NCI-H524 treated with DMSO at 0.1 percent for 48 hours (cell line): ENCODE results near the gene COL15A1.

ENCODE experiments used
- DNase-seq: peaks from one replicate; lab custom pipeline; 2025; lab: John Stamatoyannopoulos, UW

COL15A1 gene

DNA sequence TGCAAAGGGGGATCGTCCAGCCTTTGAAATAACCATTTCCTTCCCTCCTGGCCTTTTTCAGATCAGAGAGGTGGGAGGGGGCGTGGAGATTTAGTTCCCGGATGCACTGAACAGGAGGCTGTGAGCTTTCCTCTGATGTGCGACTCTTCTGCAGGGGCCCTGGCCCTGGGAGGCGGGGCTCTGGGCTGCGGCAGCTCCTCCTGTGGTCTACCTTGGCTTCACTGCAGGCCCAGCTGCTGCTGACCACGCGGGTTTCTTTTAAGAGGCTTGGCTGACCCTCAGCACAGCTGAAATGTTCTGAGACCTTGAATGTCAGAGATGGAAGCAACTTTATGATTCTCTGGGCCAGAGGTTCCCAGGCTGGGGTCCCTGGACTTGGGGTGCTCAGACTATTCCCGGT lies 27.0 kb upstream of the COL15A1 start:
- DNase-seq, result no peak

DNA sequence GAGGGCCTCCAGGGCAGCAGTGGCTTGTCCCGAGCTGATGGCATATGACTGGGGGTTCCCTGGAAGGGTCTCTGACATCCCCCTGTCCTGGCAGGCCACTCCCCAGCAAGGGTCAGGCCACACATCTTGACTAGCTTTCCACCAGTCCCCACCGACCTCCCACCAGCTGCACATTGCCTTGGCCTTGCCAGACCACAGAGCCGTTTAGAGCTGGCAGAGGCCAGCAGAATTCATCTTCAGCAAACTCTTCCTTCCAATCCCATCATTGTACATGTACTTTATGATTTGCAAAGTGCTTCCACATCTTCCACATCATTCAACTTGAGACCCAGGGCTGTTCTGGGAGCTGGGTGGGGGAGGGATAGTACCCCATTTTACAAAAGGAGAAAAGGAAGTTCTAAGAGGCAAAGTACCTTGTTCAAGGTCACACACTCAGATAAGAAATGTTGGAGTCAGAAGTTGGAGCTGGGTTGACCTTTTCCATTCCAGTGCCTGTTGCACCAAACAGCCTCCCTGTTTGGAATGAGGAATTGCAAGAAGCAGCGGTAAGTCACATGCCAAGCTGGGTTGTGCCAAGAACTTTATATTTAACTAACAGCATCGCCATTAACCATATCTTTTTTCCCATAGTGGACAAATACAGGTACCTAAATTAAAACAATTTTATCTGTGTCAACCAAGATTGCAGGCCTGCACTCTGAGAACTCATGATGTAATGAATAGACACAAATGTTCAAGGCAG lies 25.8 kb upstream of the COL15A1 start:
- no peak for DNase-seq

DNA sequence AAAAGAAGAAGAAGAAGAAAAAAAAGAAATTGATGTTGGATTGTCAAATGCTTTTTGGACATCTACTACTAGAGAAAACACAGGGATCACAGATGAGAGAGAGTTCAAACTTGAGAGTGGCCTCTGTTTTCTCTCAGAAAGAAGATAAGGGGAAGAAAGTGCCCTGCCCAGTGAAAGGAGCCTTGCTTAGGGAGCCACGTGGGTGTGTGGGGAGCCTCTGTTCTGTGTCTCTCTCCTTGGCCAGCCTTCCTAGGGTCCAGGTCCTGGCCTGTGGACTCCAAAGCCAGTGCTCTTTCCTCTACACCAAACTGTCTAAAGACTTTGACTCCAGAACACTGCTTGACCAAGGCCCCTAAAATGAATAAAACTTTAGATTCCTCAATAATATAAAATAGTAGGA lies 22.0 kb upstream of the COL15A1 start:
- no peak for DNase-seq

DNA sequence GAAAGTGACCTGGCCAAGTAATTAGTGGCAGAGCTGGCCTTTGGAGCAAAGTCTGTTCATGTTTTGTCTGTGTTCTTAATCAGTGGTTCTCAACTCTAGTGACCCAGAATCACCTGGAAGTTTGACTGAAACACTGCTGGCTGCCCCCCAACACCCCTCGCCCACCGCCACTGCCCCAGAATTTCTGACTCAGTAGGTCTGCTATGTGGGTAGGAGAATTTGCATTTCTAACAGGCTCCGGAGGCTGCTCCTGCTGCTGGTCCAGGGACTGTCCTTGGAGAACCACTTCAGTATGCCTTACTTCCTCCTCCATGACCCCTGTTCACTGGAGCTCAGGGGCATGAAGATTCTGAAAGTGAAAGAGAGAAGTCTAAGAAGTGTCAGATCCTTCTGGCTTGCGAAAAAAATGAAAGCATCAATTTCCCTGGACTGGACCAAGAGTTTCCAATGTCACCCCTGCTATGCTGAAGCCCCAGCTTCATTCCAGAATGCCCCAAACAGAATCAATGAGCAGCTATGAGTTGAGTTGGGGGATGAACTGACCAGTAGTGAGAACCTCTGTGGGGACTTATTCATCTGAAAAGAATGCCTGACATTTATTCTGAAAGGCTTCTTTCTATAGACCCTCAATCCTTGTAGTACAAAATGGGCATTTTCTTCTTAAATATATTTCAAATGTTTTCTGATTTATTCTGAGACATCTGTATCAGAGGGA lies 20.8 kb upstream of the COL15A1 start:
- DNase-seq, result no peak

DNA sequence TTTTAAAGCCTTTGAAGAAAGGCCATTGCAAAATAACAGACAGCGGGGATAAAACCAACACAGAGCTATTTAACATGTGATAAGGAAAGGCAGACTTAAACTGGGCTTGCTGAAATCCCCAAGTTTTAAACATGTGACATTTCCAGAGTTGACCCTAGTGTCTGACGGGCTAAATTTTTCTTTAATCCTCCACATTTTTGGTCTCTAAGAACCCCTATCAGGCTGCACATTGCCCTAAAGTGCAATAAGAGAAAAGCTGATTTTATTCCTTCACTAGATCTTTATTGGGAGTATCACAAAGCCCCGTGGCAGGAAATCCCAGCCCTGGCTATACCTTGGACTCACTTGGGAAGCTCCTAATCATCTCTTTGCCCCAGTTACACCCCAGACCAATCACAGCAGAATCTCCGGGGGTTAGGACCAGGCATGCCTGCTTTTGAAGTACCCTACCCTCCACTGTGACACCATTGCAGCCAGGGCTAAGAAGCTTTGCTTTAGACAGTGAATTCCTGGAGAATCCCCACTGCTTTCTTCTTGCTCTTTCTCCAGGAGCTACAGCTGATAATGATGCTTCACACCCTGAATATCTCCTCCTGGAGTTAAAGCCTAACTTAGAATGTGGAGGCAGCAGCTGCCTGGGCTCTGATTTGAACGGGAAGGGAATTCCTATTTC lies 20.1 kb upstream of the COL15A1 start:
- DNase-seq, result no peak

DNA sequence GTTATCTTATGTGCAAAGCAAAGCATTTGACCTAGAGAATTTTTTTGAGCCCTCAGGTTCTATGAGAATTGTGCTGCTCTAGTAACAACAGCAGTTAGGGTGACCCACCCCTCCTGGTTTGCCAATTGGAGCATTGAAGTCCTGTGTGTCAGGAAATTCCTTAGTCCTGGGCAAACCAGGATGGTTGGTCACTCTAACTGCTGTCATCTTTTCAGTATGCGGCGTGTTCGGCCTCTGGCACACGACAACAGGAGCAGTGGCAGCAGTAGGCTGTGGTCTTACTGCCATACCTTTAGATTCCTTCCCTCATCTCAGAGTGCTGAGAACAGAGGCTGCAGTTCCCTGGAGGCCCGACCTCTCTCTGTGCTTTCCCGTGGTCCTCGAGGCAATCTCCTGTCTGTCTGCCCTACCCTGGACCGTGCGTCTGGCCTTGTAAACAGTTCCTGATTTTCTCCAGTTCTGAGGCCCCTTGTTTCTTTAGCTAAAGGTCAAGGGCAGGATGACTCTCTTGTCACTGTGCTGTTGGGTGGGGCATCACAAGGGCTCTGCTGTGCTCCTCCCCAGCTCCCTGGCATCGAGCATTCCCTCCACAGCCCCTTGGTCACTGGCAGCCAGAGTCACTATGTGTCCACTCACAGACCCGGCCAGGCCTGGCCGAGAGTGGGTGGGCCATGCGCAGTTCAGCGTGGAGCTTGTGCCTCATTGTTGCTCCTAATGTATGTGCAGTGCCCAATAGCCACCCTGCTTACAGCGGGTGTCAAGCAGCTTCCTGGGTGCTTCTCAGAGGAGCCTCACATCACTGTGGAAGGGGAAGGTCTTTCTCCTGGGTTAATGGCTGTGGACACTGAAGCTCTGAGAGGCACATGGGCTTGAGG lies 18.5 kb upstream of the COL15A1 start:
- no peak for DNase-seq

DNA sequence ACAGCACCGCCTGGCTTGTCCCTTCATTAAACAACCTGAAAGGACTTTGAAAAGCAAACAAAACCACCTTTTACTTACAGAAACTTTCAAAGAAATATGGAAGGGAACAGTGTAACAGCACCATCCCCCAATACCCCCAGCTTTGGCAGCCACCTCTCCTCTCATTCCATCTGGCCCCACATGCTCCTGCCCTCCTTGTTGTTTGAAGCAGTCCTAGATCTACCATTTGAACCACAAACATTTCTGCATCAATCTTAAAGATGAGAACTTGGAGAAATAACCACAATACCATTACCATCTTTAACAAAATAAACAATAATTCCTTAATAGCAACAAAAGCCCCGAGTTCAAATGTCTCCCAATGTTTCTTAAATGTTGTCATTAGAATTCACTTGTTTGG lies 17.8 kb upstream of the COL15A1 start:
- no peak for DNase-seq

DNA sequence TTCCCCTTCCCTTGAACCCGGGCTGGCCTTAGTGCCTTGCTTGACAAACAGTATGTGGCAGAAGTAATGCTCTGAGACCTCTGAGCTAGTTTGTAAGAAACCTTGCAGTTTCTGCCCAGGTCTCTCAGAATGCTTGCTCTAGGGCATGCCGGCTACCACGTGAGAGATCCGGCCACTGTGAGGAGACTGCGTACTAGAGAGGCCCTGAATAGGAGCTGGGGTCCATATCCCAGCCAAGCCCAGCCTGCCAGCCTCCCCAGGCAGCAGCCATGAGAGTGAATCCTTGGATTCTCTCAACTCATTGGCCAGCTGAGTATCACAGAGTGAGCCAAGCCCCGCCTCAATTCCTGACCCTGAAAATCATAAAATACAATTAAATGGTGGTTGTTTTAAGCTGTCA lies 16.0 kb upstream of the COL15A1 start:
- no peak for DNase-seq

DNA sequence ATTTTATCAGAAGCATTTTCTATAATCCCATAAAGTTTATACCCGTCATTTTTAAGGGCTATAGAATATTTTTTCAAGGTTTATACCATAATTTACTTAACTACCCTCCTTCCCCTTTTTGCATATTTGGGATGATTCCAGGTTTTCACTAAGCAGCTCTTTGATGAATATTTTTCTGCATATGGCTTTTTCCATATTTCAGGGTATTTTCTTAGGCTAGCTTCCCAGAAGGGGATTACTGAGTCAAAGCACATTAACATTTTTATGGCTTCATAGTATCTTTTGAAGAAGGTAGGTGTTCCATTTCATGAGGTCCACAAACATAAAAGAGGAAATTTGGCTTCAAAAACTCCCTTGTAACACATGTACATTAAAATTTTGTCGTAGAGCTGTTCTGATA lies 14.6 kb upstream of the COL15A1 start:
- DNase-seq, result no peak

DNA sequence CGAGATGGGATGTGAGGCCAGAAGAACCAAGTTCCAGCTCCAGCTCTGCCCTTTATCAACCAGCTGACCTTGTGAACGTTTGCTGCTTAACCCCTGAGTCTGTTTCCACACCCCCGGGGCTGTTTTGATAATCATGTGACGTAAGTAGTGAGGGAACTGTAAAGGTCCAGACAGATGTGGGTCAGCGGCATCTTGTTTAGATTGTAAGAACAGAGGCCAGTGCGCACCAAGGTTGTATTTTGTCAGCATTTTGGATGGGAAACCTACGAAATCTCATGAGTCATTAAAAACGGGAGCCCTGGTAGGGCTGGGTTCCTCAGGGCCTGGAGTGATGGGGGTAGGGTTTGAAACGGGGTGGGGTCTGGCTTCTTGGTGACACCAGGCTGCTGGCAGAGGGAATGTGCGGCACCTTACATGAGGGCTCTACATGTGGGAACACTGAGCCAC lies 13.8 kb upstream of the COL15A1 start:
- no peak for DNase-seq

DNA sequence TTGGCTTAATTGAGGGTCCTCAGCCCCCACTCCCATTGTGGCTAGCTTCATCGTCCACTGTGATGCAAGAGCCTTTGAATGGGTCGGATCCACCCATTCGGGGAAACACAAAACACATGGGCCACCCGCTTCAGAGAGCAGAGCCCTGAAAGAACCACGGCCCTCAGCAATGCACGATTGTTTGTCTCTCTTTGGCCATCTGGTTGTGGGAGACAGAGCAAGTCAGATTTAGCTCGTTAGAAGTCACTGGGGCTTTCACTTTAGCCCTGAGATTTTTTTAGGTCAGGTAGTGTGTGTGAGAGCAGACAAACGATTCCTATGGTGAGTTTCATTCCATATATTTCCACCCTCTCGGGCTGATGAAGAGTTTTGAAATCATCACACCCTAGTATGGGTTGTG lies 12.9 kb upstream of the COL15A1 start:
- DNase-seq, result no peak

DNA sequence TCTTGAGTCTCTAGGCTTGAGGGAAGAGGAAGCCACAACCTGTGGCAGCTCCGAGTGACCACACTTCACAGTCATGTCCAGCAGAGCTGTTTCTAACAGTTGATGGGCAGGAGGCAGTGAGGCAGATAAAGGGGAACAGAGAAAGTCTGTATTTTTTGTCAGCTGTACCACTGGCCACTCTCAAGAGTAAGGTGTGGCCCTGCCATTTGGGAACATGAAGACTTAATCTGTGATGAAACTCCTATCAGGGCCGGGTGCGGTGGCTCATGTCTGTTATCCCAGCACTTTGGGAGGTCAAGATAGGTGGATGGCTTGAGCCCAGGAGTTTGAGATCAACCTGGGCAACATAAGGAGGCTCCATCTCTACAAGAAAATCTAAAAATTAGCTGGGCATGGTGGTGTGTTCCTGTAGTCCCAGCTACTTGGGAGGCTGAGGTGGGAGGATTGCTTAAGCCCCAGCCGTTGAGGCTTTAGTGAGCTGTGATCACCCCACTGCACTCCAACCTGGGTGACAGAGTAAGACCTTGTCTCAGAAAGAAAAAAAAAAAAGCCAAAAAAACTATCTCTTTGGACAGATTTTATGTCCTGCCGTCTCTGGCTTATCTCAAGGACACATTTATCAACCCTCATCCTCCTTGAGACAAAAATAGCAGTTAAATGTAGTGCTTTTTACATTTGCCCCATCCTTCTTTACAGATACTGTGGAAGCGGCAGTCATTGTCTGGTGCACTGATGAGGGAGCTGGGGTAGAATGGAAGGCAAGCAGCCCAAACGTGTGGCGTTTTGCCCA lies 11.9 kb upstream of the COL15A1 start:
- no peak for DNase-seq

DNA sequence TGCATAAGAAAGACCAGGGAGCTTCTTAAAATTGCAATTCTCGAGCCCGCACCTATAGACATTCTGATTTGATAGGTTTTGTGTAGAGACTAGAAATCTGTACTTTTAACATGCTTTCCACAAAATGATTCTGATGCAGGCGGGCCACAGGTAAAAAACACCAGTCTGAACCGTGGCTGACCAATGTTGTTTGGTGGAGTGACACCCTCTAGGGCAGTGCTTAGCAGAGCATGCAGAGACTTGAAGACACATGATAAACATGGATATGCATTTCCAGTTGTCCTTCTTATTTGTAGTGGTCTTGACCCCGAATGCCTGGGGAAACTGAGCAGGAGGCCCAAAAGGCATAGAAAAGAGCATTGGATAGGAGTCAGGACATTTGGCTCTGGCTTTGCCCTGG lies 10.5 kb upstream of the COL15A1 start:
- no peak for DNase-seq

DNA sequence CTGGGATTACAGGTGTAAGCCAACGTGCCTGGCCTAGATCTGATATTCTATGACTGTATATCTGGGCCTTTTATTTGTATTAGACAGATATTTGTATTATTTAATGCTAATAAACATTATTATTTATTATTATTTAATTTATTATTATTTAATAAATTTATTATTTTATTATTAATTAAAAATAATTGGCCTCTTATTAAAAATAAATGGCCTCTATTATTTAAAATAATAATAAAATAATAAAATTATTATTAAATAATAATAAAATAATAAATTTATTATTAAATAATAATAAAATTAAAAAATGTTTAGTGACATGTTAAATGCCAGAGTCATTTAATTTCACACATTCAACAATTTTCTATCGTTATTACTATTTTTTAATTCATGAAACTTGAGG lies 9.8 kb upstream of the COL15A1 start:
- DNase-seq, result no peak

DNA sequence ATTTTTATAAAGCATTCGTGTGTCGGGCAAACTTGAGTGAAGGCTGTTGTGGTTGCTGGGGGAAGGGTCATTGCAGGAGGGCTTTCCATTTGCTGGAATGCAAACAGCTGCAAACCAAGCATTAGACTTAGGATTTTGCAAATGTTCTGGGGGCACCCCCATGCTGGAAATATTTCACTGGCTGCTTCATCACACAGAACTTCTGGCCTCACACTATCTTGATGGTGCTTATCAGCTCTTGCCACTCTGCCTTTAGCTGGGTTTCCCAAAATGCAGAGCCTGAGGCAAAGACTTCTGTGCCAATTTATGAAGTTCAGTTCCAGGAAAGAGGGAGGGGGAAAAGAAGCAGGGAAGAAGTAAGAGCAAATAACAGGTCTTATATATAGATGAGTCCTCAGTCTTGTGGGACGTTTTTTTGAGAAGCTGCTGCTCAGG lies 8.6 kb upstream of the COL15A1 start:
- no peak for DNase-seq

DNA sequence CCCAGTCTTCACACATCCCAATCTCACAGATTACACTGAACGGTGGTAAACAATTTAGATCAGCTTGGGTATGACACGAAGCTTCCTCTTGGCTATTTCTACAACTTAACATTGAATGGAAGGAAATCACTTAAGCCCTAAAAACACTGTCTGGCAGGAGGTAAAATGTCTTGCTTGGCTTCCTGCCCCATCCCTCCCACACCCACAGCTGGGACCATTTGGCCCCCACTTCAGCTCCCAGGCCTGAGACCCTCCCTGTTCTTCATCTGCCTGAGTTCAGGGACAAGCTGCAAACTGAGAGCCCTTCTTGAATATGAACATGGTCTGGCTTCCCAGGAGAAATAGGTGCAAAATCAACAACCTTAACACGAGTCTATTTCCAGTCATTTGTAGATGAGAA lies 3.4 kb upstream of the COL15A1 start:
- DNase-seq, result no peak

DNA sequence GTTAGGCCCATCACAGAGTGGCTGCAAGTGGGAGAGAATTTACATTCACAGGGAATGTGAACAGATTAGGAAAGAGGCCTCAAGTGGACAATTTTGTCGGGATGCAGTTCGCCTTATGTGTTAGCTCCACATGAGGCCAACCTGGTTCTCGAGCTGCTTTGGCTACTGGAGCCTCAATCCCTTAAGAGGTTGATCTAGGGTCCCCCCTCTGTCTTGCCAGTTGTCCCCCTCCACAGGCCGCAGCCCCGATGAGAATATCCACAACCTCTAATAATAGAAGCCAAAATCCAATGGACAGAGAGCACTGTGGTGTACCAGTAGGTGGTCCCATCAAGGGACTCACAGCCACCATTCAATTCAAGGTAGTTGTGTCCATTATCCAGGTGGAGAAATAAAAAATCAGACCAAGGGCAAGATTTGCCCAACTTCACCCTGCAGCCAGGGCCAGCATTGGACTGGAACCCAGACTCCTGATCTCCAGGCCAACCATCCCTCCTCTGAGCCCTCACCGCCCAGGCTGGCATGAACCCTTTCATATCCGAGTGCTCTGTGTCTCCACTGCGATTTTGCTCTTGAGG lies 1.7 kb upstream of the COL15A1 start:
- DNase-seq, result no peak

DNA sequence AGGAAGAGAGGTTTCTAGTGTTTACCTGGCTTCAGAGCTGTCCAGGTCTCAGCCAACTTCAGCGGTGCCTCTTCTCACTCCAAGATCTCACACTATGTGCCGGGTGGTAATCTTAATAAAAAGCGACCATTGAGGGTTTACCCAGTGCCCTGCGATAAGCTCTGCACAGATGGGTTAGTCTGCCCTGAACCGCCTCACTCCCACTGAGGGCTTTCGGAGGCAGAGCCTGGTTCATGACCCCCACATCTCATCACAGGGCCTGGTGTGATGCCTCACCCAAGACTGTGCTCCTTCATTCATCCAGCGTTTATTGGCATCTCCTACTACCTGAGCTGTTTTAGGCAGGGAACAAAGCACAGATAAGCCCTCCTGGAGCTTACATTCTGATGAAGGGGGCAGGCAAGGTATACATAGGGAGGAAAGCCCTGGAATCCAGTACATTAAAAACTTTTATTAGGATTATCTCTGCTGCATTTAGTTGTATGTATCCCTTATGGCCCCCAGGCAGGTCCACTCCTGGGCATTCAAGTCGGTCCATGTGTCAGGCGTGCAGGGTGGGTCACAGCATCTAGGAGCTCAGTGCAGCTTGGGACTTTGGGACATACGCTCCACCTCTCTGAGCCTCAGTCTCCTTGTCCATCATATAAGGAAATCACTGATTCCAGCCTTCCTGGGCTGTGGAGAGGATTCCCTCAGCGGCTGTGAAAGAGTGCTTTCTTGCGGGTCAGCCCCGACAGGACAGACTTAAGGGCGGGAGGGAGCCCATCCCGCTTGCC lies 613 bp upstream of the COL15A1 start:
- no peak for DNase-seq

DNA sequence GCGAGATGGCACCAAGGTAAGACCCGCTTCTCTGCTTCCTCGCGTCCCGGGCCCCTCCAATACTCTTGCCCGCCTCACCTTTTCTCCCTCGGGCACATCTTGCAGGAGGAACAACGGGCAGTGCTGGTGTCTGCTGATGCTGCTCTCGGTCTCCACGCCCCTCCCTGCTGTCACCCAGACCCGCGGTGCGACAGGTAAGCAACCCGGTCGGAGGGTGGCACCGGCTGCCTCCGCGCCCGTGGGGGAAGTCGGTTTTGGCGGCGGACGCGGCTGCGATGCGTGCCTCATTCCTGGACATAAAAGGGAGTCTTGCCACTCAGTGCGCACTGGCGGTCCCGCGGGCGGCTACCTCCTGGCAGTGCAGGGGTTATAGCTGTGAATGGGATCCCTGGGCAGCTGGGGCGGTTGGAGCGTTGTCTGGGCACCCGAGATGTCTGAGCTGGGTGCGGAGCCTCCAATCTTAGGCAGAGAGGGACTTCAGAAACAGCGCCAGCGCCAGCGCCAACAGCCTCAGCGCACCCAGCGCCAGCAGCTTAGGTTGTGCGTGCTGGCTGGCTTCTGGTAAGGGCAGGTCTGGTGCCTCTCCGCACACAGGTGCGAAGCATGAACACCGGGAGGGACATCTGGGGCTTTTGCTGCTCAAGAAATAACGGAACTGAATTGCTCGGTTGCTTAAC lies 488 bp downstream of the COL15A1 start:
- DNase-seq, result no peak

DNA sequence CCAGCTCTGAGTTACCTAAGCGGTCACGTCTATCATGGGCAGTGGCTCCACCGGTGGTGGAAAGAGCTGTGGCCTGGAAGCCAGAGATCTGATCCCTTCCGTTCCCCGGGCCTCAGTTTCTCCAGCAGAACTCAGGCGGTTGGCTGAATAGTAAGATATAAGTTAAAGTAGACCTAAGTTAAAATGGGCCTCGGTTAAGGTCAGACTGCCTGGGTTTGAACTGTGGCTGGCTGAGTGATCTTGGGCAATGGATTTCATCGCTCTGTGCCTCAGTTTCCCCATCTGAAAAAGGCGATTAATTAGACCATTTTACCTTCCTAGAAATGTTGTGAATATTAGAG lies 997 bp downstream of the COL15A1 start:
- no peak for DNase-seq
